GM18951 (cell line): ENCODE data around the gene L3MBTL3.

Experiments
- POLR2A ChIP-seq: IDR thresholded peaks from 4 replicates; pipeline ENCODE4 v1.6.1; 2011; ENCODE audit warnings: mild to moderate bottlenecking; ENCODE audit not compliant: insufficient read length, insufficient read depth; ENCODE audit errors: extremely low read depth
- in situ Hi-C: fragments of 300-500 bp; cut with MboI; formaldehyde crosslinking; loops from one replicate; pipeline ENCODE4 v1.12.0; 2022; ENCODE audit warnings: low sequenced_read_pairs, mixed read lengths, inconsistent platforms; ENCODE audit not compliant: unreplicated experiment

L3MBTL3 gene

GRCh38 chr6:130018292-130018743, at the start of gene L3MBTL3:
Gene L3MBTL3 (plus strand): TSS chr6:130018581. CDS start chr6:130042700, 24,119 bp downstream.
- no peak for TF ChIP-seq POLR2A
- in situ Hi-C loops: no loop called here

- no peak for TF ChIP-seq POLR2A
- in situ Hi-C loops: no loop called here
Measured at GRCh38 chr6:129969064-129969463, 49.3 kb upstream of the L3MBTL3 start.

- in situ Hi-C loops: no loop called here
- no peak for TF ChIP-seq POLR2A
Measured at GRCh38 chr6:129976110-129976509, 42.3 kb upstream of the L3MBTL3 start.

- in situ Hi-C loops: no loop called here
- TF ChIP-seq POLR2A: no peak
Measured at GRCh38 chr6:129978148-129978916, 40.0 kb upstream of the L3MBTL3 start.

GRCh38 chr6:129980821-129981220, 37.6 kb upstream of the L3MBTL3 start:
- in situ Hi-C loops: no loop called here
- TF ChIP-seq POLR2A: no peak

- TF ChIP-seq POLR2A: no peak
- in situ Hi-C loops: no loop called here
Measured at GRCh38 chr6:129981598-129981997, 36.8 kb upstream of the L3MBTL3 start.

- TF ChIP-seq POLR2A: no peak
- in situ Hi-C loops: no loop called here
Measured at GRCh38 chr6:129989396-129989795, 29.0 kb upstream of the L3MBTL3 start.

- no peak for TF ChIP-seq POLR2A
- in situ Hi-C loops: no loop called here
Measured at GRCh38 chr6:129992881-129993280, 25.5 kb upstream of the L3MBTL3 start.

- in situ Hi-C loops: no loop called here
- TF ChIP-seq POLR2A: no peak
Measured at GRCh38 chr6:129994410-129994809, 24.0 kb upstream of the L3MBTL3 start.

- in situ Hi-C loops: no loop called here
- TF ChIP-seq POLR2A: no peak
Measured at GRCh38 chr6:129996387-129996786, 22.0 kb upstream of the L3MBTL3 start.

GRCh38 chr6:130000526-130001421, 17.6 kb upstream of the L3MBTL3 start:
- in situ Hi-C loops: no loop called here
- TF ChIP-seq POLR2A: no peak

GRCh38 chr6:130008236-130008873, 10.0 kb upstream of the L3MBTL3 start:
- in situ Hi-C loops: no loop called here
- no peak for TF ChIP-seq POLR2A

GRCh38 chr6:130009146-130009545, 9.2 kb upstream of the L3MBTL3 start:
- TF ChIP-seq POLR2A: no peak
- in situ Hi-C loops: no loop called here
